ENCODE data around the gene CCRL2. TPM values are rescaled to one million over a fixed set of nuclear protein-coding genes. Genes with fewer than 3 reads are reported as not detected.
"Not testable (repeated sequence)": the region's sequence is repeated elsewhere in the genome, so short reads cannot be mapped to it uniquely, and the experiment has no call there.

The CCRL2 gene
- total and polyA plus RNA-seq, 2 donors from 2014 or later: 2.1 to 2.8 TPM

GRCh38 chr3:46427916-46428833 lies 21.1 kb downstream of the CCRL2 start:
- no peaks in the 10 kb centered on the region for H3K36me3 ChIP-seq (ENCODE audit: control insufficient read depth in 2 of 3, insufficient read depth in 3 of 3, low read length in 3 of 3)
- DNase-seq (peak in 1 of 5 donors; percentile 19), FAIRE-seq (no peak)
- no peak overlapping the region for H3K9ac ChIP-seq (ENCODE audit: low read length in 3 of 3)
- H3K4me3 ChIP-seq (ENCODE audit: low read length in 3 of 3): no peak overlapping the region
- no peaks in the 10 kb centered on the region for H3K27me3 ChIP-seq (ENCODE audit: control insufficient read depth, insufficient read depth, low read length)
- no peak for TF ChIP-seq CTCF (IDR thresholded peaks at IDR 0.05; ENCODE audit: borderline replicate concordance, extremely low read depth, insufficient read depth)
- intact Hi-C loops (cut with DNase I): no loop called here
- H3K9me3 ChIP-seq (ENCODE audit: control insufficient read depth in 2 of 3, insufficient read depth in 1 of 3, low read length in 3 of 3): no peaks in the 10 kb centered on the region
- H3K4me1 ChIP-seq (ENCODE audit: control insufficient read depth in 2 of 3, insufficient read depth in 2 of 3, low read depth in 1 of 3, low read length in 3 of 3): peaks cover 0 to 2% (median 0%) of the 10 kb centered on the region in 3 donors
- no peak overlapping the region for H3K27ac ChIP-seq (ENCODE audit: low read depth in 2 of 2, low read length in 2 of 2)

- FAIRE-seq: no peak
- no peak overlapping the region for H3K4me3 ChIP-seq (ENCODE audit: low read length in 3 of 3)
- intact Hi-C loops (cut with DNase I): no loop called here
- no peak overlapping the region for H3K27ac ChIP-seq (ENCODE audit: low read depth in 2 of 2, low read length in 2 of 2)
- no peak overlapping the region for H3K9ac ChIP-seq (ENCODE audit: low read length in 3 of 3)
- H3K4me1 ChIP-seq (ENCODE audit: control insufficient read depth in 2 of 3, insufficient read depth in 2 of 3, low read depth in 1 of 3, low read length in 3 of 3): no peaks in the 10 kb centered on the region
- DNase-seq: no peak
- H3K36me3 ChIP-seq (ENCODE audit: control insufficient read depth in 2 of 3, insufficient read depth in 3 of 3, low read length in 3 of 3): no peaks in the 10 kb centered on the region
- H3K9me3 ChIP-seq (ENCODE audit: control insufficient read depth in 2 of 3, insufficient read depth in 1 of 3, low read length in 3 of 3): no peaks in the 10 kb centered on the region
- no peaks in the 10 kb centered on the region for H3K27me3 ChIP-seq (ENCODE audit: control insufficient read depth, insufficient read depth, low read length)
- no peak for TF ChIP-seq CTCF (IDR thresholded peaks at IDR 0.05; ENCODE audit: borderline replicate concordance, extremely low read depth, insufficient read depth)
Observed at GRCh38 chr3:46429250-46429649, 22.2 kb downstream of the CCRL2 start.

GRCh38 chr3:46429671-46430070 lies 22.6 kb downstream of the CCRL2 start:
- no peak for TF ChIP-seq CTCF (IDR thresholded peaks at IDR 0.05; ENCODE audit: borderline replicate concordance, extremely low read depth, insufficient read depth)
- H3K9ac ChIP-seq (ENCODE audit: low read length in 3 of 3): no peak overlapping the region
- no peaks in the 10 kb centered on the region for H3K4me1 ChIP-seq (ENCODE audit: control insufficient read depth in 2 of 3, insufficient read depth in 2 of 3, low read depth in 1 of 3, low read length in 3 of 3)
- H3K27ac ChIP-seq (ENCODE audit: low read depth in 2 of 2, low read length in 2 of 2): no peak overlapping the region
- H3K4me3 ChIP-seq (ENCODE audit: low read length in 3 of 3): no peak overlapping the region
- no peaks in the 10 kb centered on the region for H3K9me3 ChIP-seq (ENCODE audit: control insufficient read depth in 2 of 3, insufficient read depth in 1 of 3, low read length in 3 of 3)
- DNase-seq (no peak), FAIRE-seq (no peak)
- no peaks in the 10 kb centered on the region for H3K27me3 ChIP-seq (ENCODE audit: control insufficient read depth, insufficient read depth, low read length)
- H3K36me3 ChIP-seq (ENCODE audit: control insufficient read depth in 2 of 3, insufficient read depth in 3 of 3, low read length in 3 of 3): no peaks in the 10 kb centered on the region
- intact Hi-C loops (cut with DNase I): no loop called here

- H3K9ac ChIP-seq (ENCODE audit: low read length in 3 of 3); FAIRE-seq; DNase-seq; H3K9me3 ChIP-seq (ENCODE audit: control insufficient read depth in 2 of 3, insufficient read depth in 1 of 3, low read length in 3 of 3); H3K27me3 ChIP-seq (ENCODE audit: control insufficient read depth, insufficient read depth, low read length); H3K36me3 ChIP-seq (ENCODE audit: control insufficient read depth in 2 of 3, insufficient read depth in 3 of 3, low read length in 3 of 3); H3K4me3 ChIP-seq (ENCODE audit: low read length in 3 of 3); intact Hi-C loops (cut with DNase I); H3K27ac ChIP-seq (ENCODE audit: low read depth in 2 of 2, low read length in 2 of 2); H3K4me1 ChIP-seq (ENCODE audit: control insufficient read depth in 2 of 3, insufficient read depth in 2 of 3, low read depth in 1 of 3, low read length in 3 of 3): not testable (repeated sequence)
Observed at GRCh38 chr3:46430879-46431278, 23.8 kb downstream of the CCRL2 start.

GRCh38 chr3:46431905-46432304 lies 24.8 kb downstream of the CCRL2 start:
- FAIRE-seq; H3K27me3 ChIP-seq (ENCODE audit: control insufficient read depth, insufficient read depth, low read length); DNase-seq; H3K9ac ChIP-seq (ENCODE audit: low read length in 3 of 3); H3K36me3 ChIP-seq (ENCODE audit: control insufficient read depth in 2 of 3, insufficient read depth in 3 of 3, low read length in 3 of 3); H3K9me3 ChIP-seq (ENCODE audit: control insufficient read depth in 2 of 3, insufficient read depth in 1 of 3, low read length in 3 of 3); H3K4me3 ChIP-seq (ENCODE audit: low read length in 3 of 3); intact Hi-C loops (cut with DNase I); H3K27ac ChIP-seq (ENCODE audit: low read depth in 2 of 2, low read length in 2 of 2); H3K4me1 ChIP-seq (ENCODE audit: control insufficient read depth in 2 of 3, insufficient read depth in 2 of 3, low read depth in 1 of 3, low read length in 3 of 3): not testable (repeated sequence)

GRCh38 chr3:46433118-46433517 lies 26.1 kb downstream of the CCRL2 start:
- H3K27me3 ChIP-seq (ENCODE audit: control insufficient read depth, insufficient read depth, low read length); H3K4me1 ChIP-seq (ENCODE audit: control insufficient read depth in 2 of 3, insufficient read depth in 2 of 3, low read depth in 1 of 3, low read length in 3 of 3); H3K27ac ChIP-seq (ENCODE audit: low read depth in 2 of 2, low read length in 2 of 2); DNase-seq; H3K36me3 ChIP-seq (ENCODE audit: control insufficient read depth in 2 of 3, insufficient read depth in 3 of 3, low read length in 3 of 3); intact Hi-C loops (cut with DNase I); FAIRE-seq; H3K9me3 ChIP-seq (ENCODE audit: control insufficient read depth in 2 of 3, insufficient read depth in 1 of 3, low read length in 3 of 3); H3K9ac ChIP-seq (ENCODE audit: low read length in 3 of 3); H3K4me3 ChIP-seq (ENCODE audit: low read length in 3 of 3): not testable (repeated sequence)

Measured in kidney (tissue), 14 donors.